ENCODE data around the gene AKAP10.
"Not testable (repeated sequence)": the region's sequence is repeated elsewhere in the genome, so short reads cannot be mapped to it uniquely, and the experiment has no call there.

Gene AKAP10

GRCh38 chr17:19928299-19928698 lies 49.3 kb downstream of the AKAP10 start:
- no peak for ATAC-seq (replicated peaks)
- H3K4me3 Mint-ChIP-seq: no peak overlapping the region
- no peaks in the 10 kb centered on the region for H3K27me3 Mint-ChIP-seq
- peaks cover 34 to 41% of the 10 kb centered on the region in 2 donors for H3K36me3 Mint-ChIP-seq
- H3K4me1 Mint-ChIP-seq: peaks cover 0 to 8% of the 10 kb centered on the region in 2 donors
- no peaks in the 10 kb centered on the region for H3K9me3 Mint-ChIP-seq
- H3K27ac Mint-ChIP-seq: no peak overlapping the region
- no peak for DNase-seq

GRCh38 chr17:19915245-19915978 lies 62.2 kb downstream of the AKAP10 start:
- H3K9me3 Mint-ChIP-seq: no peaks in the 10 kb centered on the region
- H3K4me3 Mint-ChIP-seq: no peak overlapping the region
- H3K27ac Mint-ChIP-seq: no peak overlapping the region
- no peaks in the 10 kb centered on the region for H3K27me3 Mint-ChIP-seq
- H3K36me3 Mint-ChIP-seq: peaks cover 35 to 42% of the 10 kb centered on the region in 2 donors
- DNase-seq (no peak), ATAC-seq (replicated peaks) (no peak)
- H3K4me1 Mint-ChIP-seq: no peaks in the 10 kb centered on the region

DNA sequence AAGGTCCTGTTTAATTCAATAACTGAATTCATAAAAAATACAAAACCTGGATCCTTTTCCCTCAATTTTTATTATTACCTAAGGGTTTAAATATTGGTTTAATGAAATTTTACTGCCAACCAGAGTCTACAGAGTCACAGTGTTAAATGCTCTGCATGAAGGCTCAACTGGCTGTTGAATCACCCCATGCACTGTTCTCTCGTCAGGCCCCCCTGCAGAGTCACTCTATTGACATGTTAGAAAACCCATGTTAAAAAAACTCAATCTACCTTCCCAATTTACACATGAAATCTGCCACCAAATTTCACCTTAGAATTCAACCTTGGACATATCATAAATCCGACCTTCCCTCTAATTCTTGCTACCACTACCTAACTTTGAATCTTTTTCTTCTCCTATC lies 66.6 kb downstream of the AKAP10 start:
- no peaks in the 10 kb centered on the region for H3K27me3 Mint-ChIP-seq
- ATAC-seq (replicated peaks) (no peak), DNase-seq (no peak)
- no peaks in the 10 kb centered on the region for H3K4me1 Mint-ChIP-seq
- H3K4me3 Mint-ChIP-seq: no peak overlapping the region
- H3K27ac Mint-ChIP-seq: no peak overlapping the region
- H3K9me3 Mint-ChIP-seq: no peaks in the 10 kb centered on the region
- peaks cover 32 to 50% of the 10 kb centered on the region in 2 donors for H3K36me3 Mint-ChIP-seq

DNA sequence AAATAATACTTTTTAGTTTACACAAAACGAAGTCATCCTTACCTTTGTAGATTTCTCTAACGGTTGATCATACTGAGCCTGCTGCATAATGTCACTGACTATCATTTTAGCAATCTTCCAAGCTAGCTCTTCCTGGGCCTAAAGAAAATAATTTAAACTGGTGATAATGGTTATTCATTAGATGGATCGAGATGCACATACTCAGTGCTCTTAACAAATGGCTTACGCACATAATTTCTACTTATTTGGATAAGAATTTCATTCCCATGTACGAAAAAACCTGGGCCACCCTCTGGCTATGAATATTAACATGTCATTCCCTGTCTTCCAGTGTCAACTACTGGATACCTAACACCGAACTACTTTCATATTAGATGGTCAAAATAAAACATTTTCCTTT lies 68.5 kb downstream of the AKAP10 start:
- Mint-ChIP-seq H3K36me3 (peaks cover 28 to 56% of the 10 kb centered on the region in 2 donors), H3K4me1 (no peaks in the 10 kb centered on the region), H3K27me3 (no peaks in the 10 kb centered on the region), H3K27ac (no peak overlapping the region), H3K9me3 (no peaks in the 10 kb centered on the region), H3K4me3 (no peak overlapping the region)
- no peak for ATAC-seq (replicated peaks)
- no peak for DNase-seq

- H3K27ac Mint-ChIP-seq: no peak overlapping the region
- peaks cover 31 to 59% of the 10 kb centered on the region in 2 donors for H3K36me3 Mint-ChIP-seq
- H3K9me3 Mint-ChIP-seq: no peaks in the 10 kb centered on the region
- DNase-seq (no peak), ATAC-seq (replicated peaks) (peak in 1 of 2 donors; percentile 31)
- H3K4me3 Mint-ChIP-seq: no peak overlapping the region
- no peaks in the 10 kb centered on the region for H3K27me3 Mint-ChIP-seq
- no peaks in the 10 kb centered on the region for H3K4me1 Mint-ChIP-seq
These were observed 72.1 kb downstream of the AKAP10 start for GRCh38 chr17:19905502-19905901.

DNA sequence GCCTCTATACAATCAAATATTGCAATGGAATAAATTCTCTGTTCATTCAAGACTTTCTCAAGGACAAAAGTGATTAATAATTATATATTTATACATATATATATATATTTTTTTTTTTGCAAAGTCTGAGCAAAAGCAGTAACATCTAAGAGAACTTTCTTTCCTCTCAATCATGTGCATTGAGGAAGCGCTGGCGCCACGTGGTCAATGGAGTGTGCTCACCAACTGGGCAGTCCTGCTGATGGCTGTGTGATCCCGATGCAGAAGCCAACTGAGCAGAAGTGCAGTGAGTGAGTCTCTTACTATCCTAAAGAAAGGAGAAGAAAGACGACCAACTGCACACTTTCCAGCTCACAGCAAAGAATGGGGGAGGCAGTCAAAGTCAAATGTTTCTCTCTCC lies 72.7 kb downstream of the AKAP10 start:
- DNase-seq (no peak), ATAC-seq (replicated peaks) (no peak)
- Mint-ChIP-seq H3K4me3 (no peak overlapping the region), H3K27me3 (no peaks in the 10 kb centered on the region), H3K36me3 (peaks cover 32 to 59% of the 10 kb centered on the region in 2 donors), H3K27ac (no peak overlapping the region), H3K9me3 (no peaks in the 10 kb centered on the region), H3K4me1 (no peaks in the 10 kb centered on the region)

DNA sequence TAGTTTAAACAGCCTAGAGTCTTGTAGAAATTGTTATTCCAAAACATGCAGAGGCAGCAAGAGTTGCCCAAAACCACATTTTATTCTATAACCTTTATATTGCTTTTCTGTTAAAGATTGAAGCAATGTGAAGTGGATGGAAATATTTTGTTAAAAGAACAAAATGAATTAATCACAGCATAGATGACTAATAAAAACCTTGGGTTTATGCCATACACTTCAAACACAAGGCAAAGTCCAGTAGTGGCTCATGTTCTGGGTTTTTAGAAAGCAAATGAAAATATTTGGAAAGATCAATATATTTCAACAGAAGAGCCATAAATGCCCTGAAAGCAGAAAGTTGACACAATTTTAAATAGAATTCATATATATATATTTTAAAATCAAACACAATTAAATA lies 73.2 kb downstream of the AKAP10 start:
- ATAC-seq (replicated peaks) (no peak), DNase-seq (no peak)
- no peaks in the 10 kb centered on the region for H3K27me3 Mint-ChIP-seq
- no peak overlapping the region for H3K4me3 Mint-ChIP-seq
- no peak overlapping the region for H3K27ac Mint-ChIP-seq
- no peaks in the 10 kb centered on the region for H3K4me1 Mint-ChIP-seq
- H3K9me3 Mint-ChIP-seq: no peaks in the 10 kb centered on the region
- peaks cover 29 to 56% of the 10 kb centered on the region in 2 donors for H3K36me3 Mint-ChIP-seq

GRCh38 chr17:19900809-19901208 lies 76.8 kb downstream of the AKAP10 start:
- Mint-ChIP-seq H3K27ac (peak overlapping the region; percentile 25), H3K36me3 (peaks cover 23 to 37% of the 10 kb centered on the region in 2 donors), H3K4me1 (no peaks in the 10 kb centered on the region), H3K9me3 (no peaks in the 10 kb centered on the region), H3K27me3 (no peaks in the 10 kb centered on the region), H3K4me3 (no peak overlapping the region)
- ATAC-seq (replicated peaks) (no peak), DNase-seq (no peak)

DNA sequence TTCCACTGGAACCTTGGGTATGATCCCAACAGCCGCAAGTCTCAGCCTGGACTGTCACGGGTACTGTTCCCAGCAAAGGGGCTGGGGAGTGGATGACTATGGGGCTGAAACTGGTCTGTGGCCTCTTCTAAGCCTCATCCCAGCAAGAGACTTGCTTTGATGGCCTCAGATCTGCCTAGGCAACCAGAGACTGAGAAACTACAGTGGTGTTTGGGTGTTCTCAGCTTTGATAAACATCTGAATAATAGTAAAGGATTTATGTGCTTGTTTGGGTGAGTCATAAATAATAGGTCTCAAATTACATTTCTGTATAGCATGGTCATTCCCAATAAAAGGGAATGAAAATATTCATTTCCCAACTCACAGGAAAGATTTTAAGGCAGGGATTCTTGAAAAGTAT lies 79.7 kb downstream of the AKAP10 start:
- Mint-ChIP-seq H3K4me1 (no peaks in the 10 kb centered on the region), H3K36me3 (peaks cover 9 to 19% of the 10 kb centered on the region in 2 donors), H3K4me3 (no peak overlapping the region), H3K27ac (no peak overlapping the region), H3K27me3 (no peaks in the 10 kb centered on the region), H3K9me3 (no peaks in the 10 kb centered on the region)
- ATAC-seq (replicated peaks) (no peak), DNase-seq (no peak)

DNA sequence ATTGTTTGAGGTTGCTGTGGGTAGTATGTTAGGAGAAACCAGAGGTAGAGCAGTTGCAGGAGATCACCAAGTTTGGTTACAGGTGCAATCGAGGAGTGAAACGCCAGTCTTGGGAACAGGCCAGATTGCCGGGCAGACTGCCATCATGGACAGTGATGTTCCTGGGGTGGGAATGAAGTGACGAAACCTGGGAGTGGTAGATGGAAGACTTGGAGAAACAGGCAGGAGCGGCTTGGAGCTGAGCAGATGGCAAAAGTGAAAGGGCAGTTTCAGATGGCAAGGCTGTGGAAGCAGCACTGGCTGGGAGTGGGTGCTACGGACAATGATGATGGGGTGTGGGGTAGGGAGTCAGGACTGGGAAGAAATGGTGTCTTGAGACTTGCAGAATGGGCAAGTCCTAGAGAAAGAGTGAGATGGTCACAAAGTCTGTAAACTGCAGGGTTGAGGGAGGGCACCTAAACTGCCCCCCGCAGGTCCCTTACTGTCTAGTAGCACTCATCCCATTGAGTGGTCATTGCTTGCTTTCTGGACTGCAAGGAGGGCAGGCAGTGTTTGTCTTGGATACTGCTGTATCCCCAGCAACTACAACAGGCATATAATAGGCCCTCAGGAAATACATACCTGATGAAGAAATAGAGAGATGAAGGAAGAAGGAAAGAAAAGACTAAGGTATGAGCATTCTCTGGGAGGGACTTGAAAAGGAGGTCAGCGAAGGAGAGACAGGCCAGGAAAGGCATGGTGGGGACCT lies 80.4 kb downstream of the AKAP10 start:
- Mint-ChIP-seq H3K27ac (no peak overlapping the region), H3K9me3 (no peaks in the 10 kb centered on the region), H3K4me3 (no peak overlapping the region), H3K36me3 (peaks cover 7 to 19% of the 10 kb centered on the region in 2 donors), H3K4me1 (no peaks in the 10 kb centered on the region), H3K27me3 (no peaks in the 10 kb centered on the region)
- DNase-seq (no peak), ATAC-seq (replicated peaks) (no peak)

- Mint-ChIP-seq H3K9me3 (no peaks in the 10 kb centered on the region), H3K4me3 (no peak overlapping the region), H3K27me3 (no peaks in the 10 kb centered on the region), H3K27ac (no peak overlapping the region), H3K4me1 (no peaks in the 10 kb centered on the region), H3K36me3 (peaks cover 7 to 19% of the 10 kb centered on the region in 2 donors)
- DNase-seq (no peak), ATAC-seq (replicated peaks) (no peak)
These were observed 80.9 kb downstream of the AKAP10 start for GRCh38 chr17:19896679-19897078.

DNA sequence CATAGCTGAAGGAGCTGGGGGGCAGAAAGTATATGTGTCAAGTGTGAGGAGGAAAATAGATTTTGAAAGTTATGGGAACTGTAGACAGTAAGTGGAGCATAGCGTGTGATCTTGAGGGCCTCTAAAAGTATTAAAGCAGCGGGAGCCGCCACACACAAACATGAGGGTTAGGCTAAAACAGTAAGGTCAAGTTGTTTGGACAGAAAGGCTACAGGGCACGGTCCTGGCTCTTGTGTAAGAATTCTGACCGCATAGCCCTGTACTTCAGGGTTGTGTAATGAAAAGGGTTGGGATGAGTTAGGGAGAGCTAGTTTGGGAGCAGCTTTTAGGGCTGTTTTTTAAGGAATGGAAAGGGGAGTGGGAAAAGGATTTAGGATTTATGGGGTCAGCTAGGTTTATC lies 87.1 kb downstream of the AKAP10 start:
- H3K4me1 Mint-ChIP-seq; H3K9me3 Mint-ChIP-seq; H3K27me3 Mint-ChIP-seq; DNase-seq; H3K4me3 Mint-ChIP-seq; H3K36me3 Mint-ChIP-seq; ATAC-seq (replicated peaks); H3K27ac Mint-ChIP-seq: not testable (repeated sequence)

GRCh38 chr17:19890001-19890400 lies 87.6 kb downstream of the AKAP10 start:
- not testable (repeated sequence) for ATAC-seq (replicated peaks); H3K36me3 Mint-ChIP-seq; H3K9me3 Mint-ChIP-seq; H3K27me3 Mint-ChIP-seq; H3K27ac Mint-ChIP-seq; H3K4me3 Mint-ChIP-seq; DNase-seq; H3K4me1 Mint-ChIP-seq

GRCh38 chr17:19886116-19886515 lies 91.5 kb downstream of the AKAP10 start:
- H3K4me3 Mint-ChIP-seq: no peak overlapping the region
- no peaks in the 10 kb centered on the region for H3K36me3 Mint-ChIP-seq
- H3K27me3 Mint-ChIP-seq: no peaks in the 10 kb centered on the region
- DNase-seq (no peak), ATAC-seq (replicated peaks) (no peak)
- no peak overlapping the region for H3K27ac Mint-ChIP-seq
- H3K4me1 Mint-ChIP-seq: no peaks in the 10 kb centered on the region
- no peaks in the 10 kb centered on the region for H3K9me3 Mint-ChIP-seq

DNA sequence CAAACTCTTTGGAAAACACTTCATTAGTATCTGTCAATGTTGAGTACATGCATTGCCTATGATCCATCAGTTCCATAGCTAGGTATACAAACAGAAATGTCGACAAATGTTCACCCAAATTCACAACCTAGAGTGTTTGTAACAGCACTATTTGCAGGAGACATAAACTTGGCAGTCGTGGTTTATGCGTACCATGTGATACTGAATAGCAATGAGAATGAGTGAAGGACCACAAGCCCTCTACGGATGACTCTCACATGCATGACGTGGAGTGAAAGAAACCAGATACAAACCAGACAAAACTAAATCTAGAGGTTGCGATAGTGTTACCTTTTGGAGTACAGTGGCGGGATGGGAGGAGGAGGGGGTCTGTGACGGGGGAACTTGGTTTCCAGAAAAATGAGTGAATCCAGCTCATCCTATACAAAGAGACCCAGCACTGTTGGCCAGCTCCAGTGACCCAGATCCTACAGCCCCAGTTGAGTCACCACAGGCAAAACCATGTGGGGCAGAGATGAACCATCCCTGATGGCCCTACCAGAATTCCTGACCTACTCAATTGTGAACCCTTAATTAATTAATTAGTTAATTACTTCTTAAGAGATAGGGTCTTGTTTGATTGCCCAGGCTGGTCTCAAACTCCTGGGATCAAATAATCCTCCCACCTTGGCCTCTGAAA lies 94.0 kb downstream of the AKAP10 start:
- no peak for DNase-seq
- peak in 1 of 2 donors; percentile 31 for ATAC-seq (replicated peaks)
- no peaks in the 10 kb centered on the region for H3K36me3 Mint-ChIP-seq
- H3K4me3 Mint-ChIP-seq: no peak overlapping the region
- no peak overlapping the region for H3K27ac Mint-ChIP-seq
- H3K4me1 Mint-ChIP-seq: no peaks in the 10 kb centered on the region
- no peaks in the 10 kb centered on the region for H3K9me3 Mint-ChIP-seq
- H3K27me3 Mint-ChIP-seq: no peaks in the 10 kb centered on the region

Measured in stimulated activated naive B cell treated with anti-CD40 and anti-IgM and Interleukin-4, amounts not matched to agents 10 μg/mL and 1 μg/mL and 100 μg/mL, for 72 hours (primary cell).